Duodenal mucosa (tissue), 2 donors: ENCODE results near the gene ARHGEF3.

ENCODE experiments used
- H3K27ac ChIP-seq: one replicate; pipeline ENCODE4 v1.7.0; 2013; ENCODE audit warnings: low read depth, low read length
- H3K27me3 ChIP-seq, 2 donors: one replicate each; pipeline ENCODE4 v1.7.0; 2013; ENCODE audit warnings: low read length in 2 of 2, control low read depth in 1 of 2; ENCODE audit not compliant: insufficient read depth in 2 of 2, control insufficient read depth in 1 of 2
- H3K36me3 ChIP-seq, 2 donors: one replicate each; pipeline ENCODE4 v1.7.0; 2013; ENCODE audit warnings: low read length in 2 of 2, control low read depth in 1 of 2; ENCODE audit not compliant: insufficient read depth in 2 of 2, control insufficient read depth in 1 of 2
- H3K4me1 ChIP-seq, 2 donors: one replicate each; pipeline ENCODE4 v1.7.0; 2013; ENCODE audit warnings: low read length in 2 of 2, control low read depth in 1 of 2; ENCODE audit not compliant: insufficient read depth in 2 of 2, control insufficient read depth in 1 of 2
- H3K4me3 ChIP-seq, 2 donors: one replicate each; pipeline ENCODE4 v1.7.0; 2013; ENCODE audit warnings: low read length in 2 of 2, low read depth in 1 of 2
- H3K9ac ChIP-seq, 2 donors: one replicate each; pipeline ENCODE4 v1.7.0; 2013; ENCODE audit warnings: low read length in 2 of 2, low read depth in 1 of 2
- H3K9me3 ChIP-seq, 2 donors: one replicate each; pipeline ENCODE4 v1.7.0; 2013; ENCODE audit warnings: low read length in 2 of 2, control low read depth in 1 of 2; ENCODE audit not compliant: control insufficient read depth in 1 of 2

ARHGEF3 gene

DNA sequence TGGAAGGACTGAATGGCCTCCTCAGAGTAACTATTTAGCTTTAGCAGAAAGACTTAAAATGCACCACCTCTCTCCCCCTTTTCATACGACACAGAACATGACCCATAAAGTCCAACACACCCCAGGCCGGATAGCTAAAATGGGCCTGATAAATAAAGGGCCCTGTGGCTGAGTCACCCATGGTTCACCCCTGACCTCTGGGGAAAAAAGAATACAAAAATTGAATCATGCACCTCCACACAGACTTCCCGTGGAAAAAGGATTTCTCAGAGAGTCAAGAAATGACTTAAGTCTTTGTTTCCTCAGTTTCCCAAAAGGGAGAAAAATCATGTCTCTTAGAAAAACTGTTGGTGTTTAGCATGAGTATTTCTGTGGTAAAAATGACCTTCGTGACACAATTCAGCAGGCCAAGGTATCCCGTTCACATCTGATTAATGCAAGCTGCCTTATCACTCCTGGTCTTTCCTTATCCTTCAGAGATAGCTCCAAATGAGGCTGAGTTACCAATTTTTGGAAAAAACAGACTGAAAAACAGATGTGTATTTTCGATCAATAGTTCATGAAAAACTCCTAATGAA lies 34.0 kb upstream of the ARHGEF3 start:
- Histone ChIP-seq H3K36me3 (no peaks in the 10 kb centered on the region), H3K4me3 (no peak overlapping the region), H3K9me3 (no peaks in the 10 kb centered on the region), H3K9ac (no peak overlapping the region), H3K4me1 (no peaks in the 10 kb centered on the region), H3K27me3 (no peaks in the 10 kb centered on the region), H3K27ac (no peak overlapping the region)

DNA sequence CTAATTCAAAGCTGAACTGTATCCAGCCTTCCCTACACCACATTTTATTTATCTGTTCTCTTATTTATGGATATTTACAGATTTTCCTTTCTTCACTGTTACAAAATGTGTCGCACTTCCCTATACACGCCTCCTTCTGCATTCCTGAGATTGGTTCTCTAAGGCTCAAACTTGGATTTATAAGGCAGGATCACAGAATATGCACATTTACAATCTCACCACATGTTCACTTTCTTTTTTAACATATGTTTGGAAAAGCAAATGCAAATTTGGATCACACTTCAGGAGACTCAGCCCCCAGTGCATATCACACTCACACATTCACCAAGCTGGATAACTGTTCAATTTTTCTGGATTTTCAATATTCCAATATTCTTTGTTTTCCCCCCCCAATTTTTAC lies 31.8 kb upstream of the ARHGEF3 start:
- Histone ChIP-seq H3K9me3 (no peaks in the 10 kb centered on the region), H3K4me1 (no peaks in the 10 kb centered on the region), H3K9ac (no peak overlapping the region), H3K27ac (no peak overlapping the region), H3K27me3 (no peaks in the 10 kb centered on the region), H3K4me3 (no peak overlapping the region), H3K36me3 (no peaks in the 10 kb centered on the region)

DNA sequence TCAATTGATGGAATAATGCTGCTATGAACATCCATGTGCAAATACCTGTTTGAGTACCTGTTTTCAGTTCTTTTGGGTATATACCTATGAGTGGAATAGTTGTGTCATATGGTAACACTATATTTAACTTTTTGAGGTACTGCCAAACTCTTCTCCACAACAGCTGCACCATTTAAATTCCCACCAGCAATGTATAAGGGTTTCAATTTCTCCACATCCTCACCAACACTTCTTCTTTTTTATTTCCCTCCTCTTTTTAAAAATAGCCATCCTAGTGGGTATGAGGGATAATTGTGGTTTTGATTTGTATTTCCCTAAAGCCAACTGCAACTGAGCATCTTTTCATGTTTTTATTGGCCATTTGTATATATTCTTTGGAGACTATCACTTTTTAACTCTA lies 31.3 kb upstream of the ARHGEF3 start:
- no peaks in the 10 kb centered on the region for H3K36me3 ChIP-seq
- H3K9me3 ChIP-seq, result no peaks in the 10 kb centered on the region
- H3K27ac ChIP-seq, result no peak overlapping the region
- no peak overlapping the region for H3K9ac ChIP-seq
- H3K4me3 ChIP-seq, result no peak overlapping the region
- no peaks in the 10 kb centered on the region for H3K4me1 ChIP-seq
- H3K27me3 ChIP-seq, result no peaks in the 10 kb centered on the region

DNA sequence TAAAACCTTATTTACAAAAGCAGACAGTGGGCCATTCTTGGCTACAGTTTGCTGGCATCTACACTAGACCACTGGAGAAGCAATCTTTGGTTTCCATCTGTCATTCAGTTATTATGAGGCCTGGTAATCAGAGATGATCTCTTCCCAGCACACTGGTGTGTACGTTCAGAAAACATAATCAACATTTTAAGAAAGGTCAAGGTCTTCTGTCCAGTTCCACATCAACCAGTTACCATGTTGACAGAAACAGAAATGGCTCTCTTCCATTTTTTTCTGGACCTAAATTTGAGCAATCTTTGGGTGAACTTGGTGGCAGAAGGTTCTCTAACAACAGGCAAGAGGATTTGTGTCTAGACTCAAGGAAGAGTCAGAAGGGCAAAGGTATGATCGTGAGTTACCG lies 29.8 kb upstream of the ARHGEF3 start:
- Histone ChIP-seq H3K9me3 (no peaks in the 10 kb centered on the region), H3K27me3 (no peaks in the 10 kb centered on the region), H3K27ac (no peak overlapping the region), H3K4me3 (no peak overlapping the region), H3K36me3 (no peaks in the 10 kb centered on the region), H3K4me1 (no peaks in the 10 kb centered on the region), H3K9ac (no peak overlapping the region)

DNA sequence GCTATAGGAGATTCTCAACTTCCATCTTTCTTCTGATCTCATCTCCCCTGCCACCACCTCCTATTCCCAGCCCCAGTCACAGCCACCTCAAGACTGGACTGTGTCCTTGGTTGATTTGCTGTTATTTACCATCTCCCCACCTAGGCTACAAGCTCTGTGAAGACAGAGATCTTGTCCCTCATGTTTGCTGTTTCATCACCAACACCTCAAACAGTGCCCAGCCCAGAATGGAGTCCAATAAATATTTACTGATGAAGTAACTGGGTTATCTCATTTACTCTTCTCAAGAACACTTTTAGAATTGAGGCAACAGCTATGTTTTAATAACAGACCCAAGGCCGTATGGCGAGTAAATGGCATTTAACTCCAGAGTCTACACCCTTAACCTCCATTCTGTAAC lies 29.1 kb upstream of the ARHGEF3 start:
- H3K9me3 ChIP-seq, result no peaks in the 10 kb centered on the region
- H3K4me1 ChIP-seq, result no peaks in the 10 kb centered on the region

DNA sequence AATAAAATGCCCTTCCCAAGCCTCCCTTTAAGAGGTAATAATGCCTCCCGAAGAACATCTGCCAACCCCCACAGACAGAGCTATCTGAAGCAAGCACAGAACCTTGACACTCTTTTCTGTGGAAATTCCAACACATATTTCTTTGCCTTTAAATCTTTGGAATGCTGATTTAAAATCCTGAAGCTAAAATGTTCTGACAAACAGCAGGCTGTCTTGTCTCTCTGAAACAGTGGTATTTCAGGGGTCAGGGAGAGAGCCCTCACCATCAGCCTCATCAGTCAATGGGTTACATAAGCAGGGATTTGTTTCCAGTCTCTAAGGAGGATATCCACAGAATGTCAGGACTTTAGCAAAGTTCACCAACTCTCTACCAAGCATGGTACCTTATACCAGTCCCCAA lies 27.8 kb upstream of the ARHGEF3 start:
- Histone ChIP-seq H3K9me3 (no peaks in the 10 kb centered on the region), H3K4me1 (no peaks in the 10 kb centered on the region), H3K27ac (no peak overlapping the region), H3K9ac (no peak overlapping the region), H3K4me3 (no peak overlapping the region), H3K27me3 (no peaks in the 10 kb centered on the region), H3K36me3 (no peaks in the 10 kb centered on the region)

More for the DNA sequence above, 29.1 kb upstream of the ARHGEF3 start:
- Histone ChIP-seq H3K9ac (no peak overlapping the region), H3K4me3 (no peak overlapping the region), H3K36me3 (no peaks in the 10 kb centered on the region), H3K27ac (no peak overlapping the region), H3K27me3 (no peaks in the 10 kb centered on the region)

DNA sequence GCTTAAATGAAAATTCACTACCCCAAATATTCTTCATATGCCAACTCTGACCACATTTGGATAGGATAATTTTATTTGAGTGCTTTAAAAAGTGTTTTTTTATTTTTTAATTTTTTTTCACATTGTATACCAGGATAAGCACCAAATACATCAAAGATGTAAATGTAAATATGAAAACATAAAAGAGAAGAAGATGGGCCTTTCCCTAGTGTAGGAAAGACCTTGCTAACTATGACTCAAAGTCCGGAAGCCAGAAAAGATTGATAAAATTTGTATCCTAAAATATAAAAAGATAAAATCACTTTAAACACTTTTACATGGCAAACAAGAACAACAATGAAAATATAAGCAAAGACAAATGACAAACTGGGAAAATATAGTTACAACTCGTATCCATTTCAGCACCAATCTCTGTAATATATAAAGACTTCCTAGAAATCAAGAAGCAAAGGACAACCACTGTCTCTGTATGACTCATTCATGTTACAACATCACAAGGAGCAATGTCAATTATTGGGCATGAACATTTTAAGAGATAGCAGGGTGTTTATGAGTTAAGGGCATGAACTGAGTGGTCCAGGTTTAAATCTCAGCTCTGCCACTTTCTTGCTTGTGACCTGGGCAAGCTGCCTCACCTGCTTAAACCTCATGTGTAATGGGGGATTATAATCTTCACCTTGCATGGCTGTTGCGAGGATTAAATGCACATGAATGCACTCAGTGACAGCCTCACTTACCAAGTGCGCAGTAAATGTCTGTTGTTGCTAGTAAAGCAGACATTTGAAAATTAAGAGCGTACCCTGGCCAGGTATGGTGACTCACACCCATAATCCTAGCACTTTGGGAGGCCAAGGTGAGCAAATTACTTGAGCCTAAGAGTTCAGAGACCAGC lies 25.3 kb upstream of the ARHGEF3 start:
- Histone ChIP-seq H3K9me3 (no peaks in the 10 kb centered on the region), H3K9ac (no peak overlapping the region), H3K4me1 (no peaks in the 10 kb centered on the region), H3K27me3 (no peaks in the 10 kb centered on the region), H3K27ac (no peak overlapping the region), H3K4me3 (no peak overlapping the region), H3K36me3 (no peaks in the 10 kb centered on the region)

DNA sequence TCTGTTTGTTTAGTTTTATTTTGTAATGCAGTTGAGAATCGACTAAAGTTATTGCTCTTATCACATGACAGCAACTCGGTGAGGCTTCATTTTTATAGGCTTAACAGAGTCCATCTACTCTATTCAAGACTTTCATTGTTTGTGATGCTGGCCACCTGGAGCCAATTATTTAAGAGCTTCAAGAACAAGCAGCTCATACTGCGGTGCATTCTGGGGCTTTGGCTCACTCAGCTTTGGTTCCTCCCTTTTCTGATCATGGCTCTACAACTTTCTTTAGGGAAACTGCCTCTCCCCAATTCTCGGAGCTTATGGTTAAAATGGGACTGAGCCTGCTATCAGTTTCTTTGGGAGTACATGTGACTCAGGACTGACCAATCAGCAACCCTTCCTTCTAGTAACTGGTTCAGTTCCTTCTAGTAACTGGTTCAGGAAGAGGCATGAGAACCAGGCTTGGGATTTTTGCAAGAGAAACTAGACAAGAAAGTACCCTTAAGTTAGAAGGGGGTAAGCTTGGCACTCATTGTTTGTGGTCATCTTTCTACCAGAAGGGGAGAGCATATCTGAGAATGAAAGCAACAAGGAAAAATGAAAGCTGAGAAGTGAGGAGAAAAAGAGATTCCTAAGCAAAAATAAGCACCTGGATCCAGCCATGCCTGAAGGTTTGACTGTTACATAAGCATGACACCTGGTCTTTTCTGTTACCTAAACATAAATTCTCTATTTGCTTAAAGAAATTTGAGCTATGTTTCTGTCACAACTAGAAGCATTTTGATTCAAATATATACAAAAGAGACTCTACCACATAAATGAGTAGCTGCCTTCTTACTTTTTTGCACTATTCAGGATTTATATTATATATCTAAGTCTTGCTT lies 24.1 kb upstream of the ARHGEF3 start:
- H3K4me3 ChIP-seq, result no peak overlapping the region
- H3K36me3 ChIP-seq, result no peaks in the 10 kb centered on the region
- no peak overlapping the region for H3K27ac ChIP-seq
- H3K9ac ChIP-seq, result no peak overlapping the region
- no peaks in the 10 kb centered on the region for H3K4me1 ChIP-seq
- H3K9me3 ChIP-seq, result no peaks in the 10 kb centered on the region
- no peaks in the 10 kb centered on the region for H3K27me3 ChIP-seq

DNA sequence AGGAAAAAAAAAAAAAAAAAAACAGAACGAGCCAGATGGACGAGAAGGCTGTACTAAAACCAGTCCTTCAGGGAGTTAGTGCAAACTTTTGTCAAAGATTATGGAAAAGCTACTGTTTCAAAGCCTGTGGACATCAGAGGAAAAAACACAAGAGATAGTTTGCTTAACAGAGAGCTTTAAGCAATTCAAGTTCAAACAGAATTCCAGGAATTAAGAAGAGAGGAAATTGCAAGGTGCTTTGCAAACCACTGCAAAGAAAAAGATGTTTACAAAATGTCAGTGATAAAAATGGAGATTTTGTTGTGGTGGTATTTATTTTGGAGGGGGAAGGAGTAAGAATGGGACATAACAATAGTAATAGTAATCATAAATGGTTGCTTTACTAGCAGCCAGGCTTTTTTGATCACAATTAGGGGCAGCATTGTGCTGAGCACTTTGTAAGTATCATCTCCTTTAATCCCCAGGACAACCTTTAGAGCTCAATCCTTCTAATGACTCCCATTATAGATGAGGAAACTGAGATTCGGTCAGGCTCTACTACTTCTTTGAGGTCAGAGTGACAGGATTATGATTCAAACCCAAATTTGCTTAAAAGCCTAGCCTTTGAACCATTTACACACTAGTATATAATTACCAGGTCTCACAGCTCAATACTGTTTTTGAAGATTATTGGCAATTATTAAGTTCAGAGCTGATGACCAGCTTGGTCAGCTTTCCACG lies 22.4 kb upstream of the ARHGEF3 start:
- Histone ChIP-seq H3K27me3 (no peaks in the 10 kb centered on the region), H3K27ac (no peak overlapping the region), H3K4me1 (no peaks in the 10 kb centered on the region), H3K9me3 (no peaks in the 10 kb centered on the region), H3K4me3 (no peak overlapping the region), H3K36me3 (no peaks in the 10 kb centered on the region), H3K9ac (no peak overlapping the region)
